GM19043 (cell line): Measurements from ENCODE around the gene TMEM9.

Experiments used
- ATAC-seq: cut with Tn5 transposase; IDR thresholded peaks from one replicate; pipeline ENCODE4 v1.9.1; 2021; ENCODE audit warnings: low read depth; ENCODE audit not compliant: unreplicated experiment

Gene TMEM9

DNA sequence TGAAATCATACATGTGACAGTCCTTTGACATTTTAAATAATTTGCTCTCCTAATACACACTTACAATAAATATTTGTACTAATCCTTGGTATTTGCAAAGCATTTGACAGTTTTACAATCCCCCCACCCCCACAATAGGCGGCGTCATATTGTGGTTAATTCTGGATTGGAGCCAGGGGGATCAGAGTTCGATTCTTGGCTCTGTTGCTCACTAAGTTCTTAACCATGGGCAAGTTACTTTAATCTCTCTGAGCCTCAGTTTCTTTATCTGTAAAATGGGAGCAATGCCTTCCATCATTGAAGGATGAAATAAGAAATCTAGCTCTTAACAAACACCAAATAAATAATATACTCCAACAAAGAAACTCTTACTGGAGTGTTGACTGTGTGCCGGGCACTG lies 65.9 kb downstream of the TMEM9 start:
- no peak for ATAC-seq

DNA sequence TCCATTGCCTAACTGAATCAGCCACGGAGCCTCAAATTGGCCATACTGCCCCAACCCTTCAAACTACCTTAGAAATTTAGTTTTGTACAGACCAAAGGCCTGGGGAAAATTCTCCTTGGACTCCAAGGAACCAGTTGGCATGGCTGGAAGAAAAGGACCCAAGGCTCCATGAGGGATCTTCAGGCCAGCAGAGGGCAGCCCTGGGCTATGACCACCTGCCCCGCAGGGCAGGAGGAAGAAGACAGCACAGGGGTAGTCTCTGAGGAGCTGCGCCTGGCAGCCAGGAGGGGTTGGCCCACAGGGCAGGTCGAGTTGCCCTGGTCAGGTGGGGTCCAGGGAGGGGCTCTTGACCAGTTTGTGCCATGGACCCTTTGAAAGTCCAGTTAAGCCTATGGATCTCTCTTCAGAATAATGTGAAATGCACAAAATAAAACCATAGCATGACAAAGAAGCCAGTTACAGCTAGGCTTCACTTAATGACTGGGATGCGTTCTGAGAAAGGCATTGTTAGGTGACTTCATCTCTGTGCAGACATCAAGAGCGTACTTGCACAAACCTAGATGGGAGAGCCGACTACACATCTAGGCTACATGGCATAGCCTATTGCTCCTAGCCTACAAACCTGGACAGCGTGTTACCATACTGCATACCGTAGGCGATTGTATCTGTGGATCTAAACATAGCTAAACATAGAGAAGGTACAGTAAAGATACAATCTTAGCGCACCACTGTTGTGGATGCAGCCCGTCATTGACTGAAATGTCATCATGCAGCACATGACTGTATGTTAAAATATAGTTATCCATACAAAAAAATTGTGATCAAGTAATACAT lies 68.2 kb downstream of the TMEM9 start:
- ATAC-seq: no peak
